Renal cortex interstitium (tissue), 11 donors: Measurements from ENCODE around the gene MATN1. TPM values are rescaled to one million over a fixed set of nuclear protein-coding genes. Genes with fewer than 3 reads are reported as not detected.

Experiments
- DNase-seq, 11 donors: peaks; one replicate each; pipeline ENCODE4 v3.0.0-alpha.2; 2013; ENCODE audit warnings: low read depth in 9 of 11, low spot score in 4 of 11; ENCODE audit errors: extremely low read depth in 1 of 11
- polyA plus RNA-seq, 3 donors: library from polyadenylated mRNA; unstranded; fragments of 120-200 nt; gene quantifications; one replicate each; pipeline ENCODE4 v1.2.1, GENCODE V29; 2013; ENCODE audit not compliant: insufficient read length in 3 of 3

Gene MATN1
- polyA plus RNA-seq, 3 donors = 0.34 to 0.57 (median 0.36) TPM

- DNase-seq = no peak
Observed at GRCh38 chr1:30759718-30760281, 36.4 kb upstream of the MATN1 start.

GRCh38 chr1:30758785-30759380 is 35.5 kb upstream of the MATN1 start:
- no peak for DNase-seq

- no peak for DNase-seq
Observed at GRCh38 chr1:30758121-30758688, 34.8 kb upstream of the MATN1 start.

GRCh38 chr1:30757352-30758120 is 34.2 kb upstream of the MATN1 start, which contains the start of gene LAPTM5:
TSS of gene LAPTM5 (minus strand) at chr1:30757774. CDS start at chr1:30757745, 29 bp downstream.
- no peak for DNase-seq

GRCh38 chr1:30756545-30757351 is 33.4 kb upstream of the MATN1 start:
- DNase-seq = no peak

- DNase-seq = no peak
Observed at GRCh38 chr1:30756206-30756544, 32.8 kb upstream of the MATN1 start.

- no peak for DNase-seq
Observed at GRCh38 chr1:30755746-30756145, 32.4 kb upstream of the MATN1 start.

- no peak for DNase-seq
Observed at GRCh38 chr1:30755334-30755733, 31.9 kb upstream of the MATN1 start.

- no peak for DNase-seq
Observed at GRCh38 chr1:30754684-30755171, 31.3 kb upstream of the MATN1 start.

- DNase-seq = no peak
Observed at GRCh38 chr1:30753660-30754123, 30.3 kb upstream of the MATN1 start.

GRCh38 chr1:30753118-30753517 is 29.7 kb upstream of the MATN1 start:
- DNase-seq = peak in 1 of 11 donors; percentile 43

- DNase-seq = no peak
Observed at GRCh38 chr1:30752651-30752908, 29.2 kb upstream of the MATN1 start.

- no peak for DNase-seq
Observed at GRCh38 chr1:30751830-30752650, 28.7 kb upstream of the MATN1 start.

- DNase-seq = no peak
Observed at GRCh38 chr1:30750731-30751291, 27.4 kb upstream of the MATN1 start.

GRCh38 chr1:30749691-30750583 is 26.6 kb upstream of the MATN1 start:
- DNase-seq = no peak

GRCh38 chr1:30748699-30749401 is 25.5 kb upstream of the MATN1 start:
- no peak for DNase-seq
